Measurements from ENCODE around the gene ROCK2. TPM values are rescaled to one million over a fixed set of nuclear protein-coding genes. Genes with fewer than 3 reads are reported as not detected.

The ROCK2 gene
- total RNA-seq, 4 donors from 2014 or later, result 21.8 to 54.0 (median 26.6) TPM

GRCh38 chr2:11363868-11364564, 19.6 kb upstream of the ROCK2 start:
- no peak for DNase-seq (ENCODE audit: low spot score in 2 of 2)
- H3K4me1 ChIP-seq, result peaks cover 16% of the 10 kb centered on the region
- H3K9me3 ChIP-seq, result no peaks in the 10 kb centered on the region
- H3K27me3 ChIP-seq, result no peaks in the 10 kb centered on the region
- no peak for TF ChIP-seq EP300 (IDR thresholded peaks at IDR 0.05)
- TF ChIP-seq CTCF (IDR thresholded peaks at IDR 0.05), result no peak
- TF ChIP-seq POLR2A (IDR thresholded peaks at IDR 0.05), result no peak
- no peak for TF ChIP-seq POLR2AphosphoS5 (IDR thresholded peaks at IDR 0.05)
- H3K27ac ChIP-seq, result no peak overlapping the region
- H3K36me3 ChIP-seq, result no peaks in the 10 kb centered on the region
- WGBS, result 89% methylated on average over 10 of the region's 10 CpGs
- no peak overlapping the region for H3K4me3 ChIP-seq

- no peaks in the 10 kb centered on the region for H3K27me3 ChIP-seq
- DNase-seq (ENCODE audit: low spot score in 2 of 2), result no peak
- no peak overlapping the region for H3K4me3 ChIP-seq
- 84% methylated on average over 8 of the region's 8 CpGs for WGBS
- no peaks in the 10 kb centered on the region for H3K9me3 ChIP-seq
- no peak for TF ChIP-seq CTCF (IDR thresholded peaks at IDR 0.05)
- TF ChIP-seq EP300 (IDR thresholded peaks at IDR 0.05), result no peak
- no peak for TF ChIP-seq POLR2AphosphoS5 (IDR thresholded peaks at IDR 0.05)
- TF ChIP-seq POLR2A (IDR thresholded peaks at IDR 0.05), result no peak
- no peak overlapping the region for H3K27ac ChIP-seq
- H3K36me3 ChIP-seq, result no peaks in the 10 kb centered on the region
- peaks cover 8% of the 10 kb centered on the region for H3K4me1 ChIP-seq
Observed at GRCh38 chr2:11359865-11360264, 15.4 kb upstream of the ROCK2 start.

- H3K27ac ChIP-seq, result no peak overlapping the region
- H3K4me3 ChIP-seq, result no peak overlapping the region
- peaks cover 8% of the 10 kb centered on the region for H3K4me1 ChIP-seq
- TF ChIP-seq POLR2AphosphoS5 (IDR thresholded peaks at IDR 0.05), result no peak
- TF ChIP-seq POLR2A (IDR thresholded peaks at IDR 0.05), result no peak
- TF ChIP-seq CTCF (IDR thresholded peaks at IDR 0.05), result no peak
- TF ChIP-seq EP300 (IDR thresholded peaks at IDR 0.05), result no peak
- DNase-seq (ENCODE audit: low spot score in 2 of 2), result no peak
- no peaks in the 10 kb centered on the region for H3K27me3 ChIP-seq
- no peaks in the 10 kb centered on the region for H3K9me3 ChIP-seq
- no peaks in the 10 kb centered on the region for H3K36me3 ChIP-seq
- WGBS, result 71% methylated on average over 5 of the region's 7 CpGs
Observed at GRCh38 chr2:11357428-11357972, 13.1 kb upstream of the ROCK2 start.

GRCh38 chr2:11356764-11357163, 12.3 kb upstream of the ROCK2 start:
- Histone ChIP-seq H3K4me1 (peaks cover 8% of the 10 kb centered on the region), H3K36me3 (no peaks in the 10 kb centered on the region), H3K4me3 (no peak overlapping the region), H3K9me3 (no peaks in the 10 kb centered on the region), H3K27me3 (no peaks in the 10 kb centered on the region), H3K27ac (no peak overlapping the region)
- TF ChIP-seq POLR2A (IDR thresholded peaks at IDR 0.05) (no peak), CTCF (IDR thresholded peaks at IDR 0.05) (no peak), EP300 (IDR thresholded peaks at IDR 0.05) (no peak), POLR2AphosphoS5 (IDR thresholded peaks at IDR 0.05) (no peak)
- no peak for DNase-seq (ENCODE audit: low spot score in 2 of 2)
- WGBS, result 65% methylated on average over 4 of the region's 4 CpGs

GRCh38 chr2:11355194-11356053, 11.0 kb upstream of the ROCK2 start:
- Histone ChIP-seq H3K36me3 (no peaks in the 10 kb centered on the region), H3K4me1 (peaks cover 8% of the 10 kb centered on the region), H3K27ac (no peak overlapping the region), H3K9me3 (no peaks in the 10 kb centered on the region), H3K4me3 (no peak overlapping the region), H3K27me3 (no peaks in the 10 kb centered on the region)
- 89% methylated on average over 11 of the region's 11 CpGs for WGBS
- DNase-seq (ENCODE audit: low spot score in 2 of 2), result no peak
- TF ChIP-seq POLR2AphosphoS5 (IDR thresholded peaks at IDR 0.05) (no peak), EP300 (IDR thresholded peaks at IDR 0.05) (no peak), CTCF (IDR thresholded peaks at IDR 0.05) (no peak), POLR2A (IDR thresholded peaks at IDR 0.05) (no peak)
